ENCODE results near the gene SLC38A2. TPM values are rescaled to one million over a fixed set of nuclear protein-coding genes. Genes with fewer than 3 reads are reported as not detected.

The SLC38A2 gene
- total RNA-seq, 1 donor from 2014 or later, result 249 TPM

- Mint-ChIP-seq H3K9me3 (ENCODE audit: unreplicated experiment) (no peaks in the 10 kb centered on the region), H3K27me3 (ENCODE audit: unreplicated experiment) (peaks cover 3% of the 10 kb centered on the region), H3K4me1 (ENCODE audit: unreplicated experiment) (peaks cover 5% of the 10 kb centered on the region), H3K36me3 (ENCODE audit: low read depth, unreplicated experiment) (no peaks in the 10 kb centered on the region), H3K4me3 (ENCODE audit: unreplicated experiment) (no peak overlapping the region), H3K27ac (ENCODE audit: unreplicated experiment) (no peak overlapping the region)
- TF ChIP-seq, protein P1, sequence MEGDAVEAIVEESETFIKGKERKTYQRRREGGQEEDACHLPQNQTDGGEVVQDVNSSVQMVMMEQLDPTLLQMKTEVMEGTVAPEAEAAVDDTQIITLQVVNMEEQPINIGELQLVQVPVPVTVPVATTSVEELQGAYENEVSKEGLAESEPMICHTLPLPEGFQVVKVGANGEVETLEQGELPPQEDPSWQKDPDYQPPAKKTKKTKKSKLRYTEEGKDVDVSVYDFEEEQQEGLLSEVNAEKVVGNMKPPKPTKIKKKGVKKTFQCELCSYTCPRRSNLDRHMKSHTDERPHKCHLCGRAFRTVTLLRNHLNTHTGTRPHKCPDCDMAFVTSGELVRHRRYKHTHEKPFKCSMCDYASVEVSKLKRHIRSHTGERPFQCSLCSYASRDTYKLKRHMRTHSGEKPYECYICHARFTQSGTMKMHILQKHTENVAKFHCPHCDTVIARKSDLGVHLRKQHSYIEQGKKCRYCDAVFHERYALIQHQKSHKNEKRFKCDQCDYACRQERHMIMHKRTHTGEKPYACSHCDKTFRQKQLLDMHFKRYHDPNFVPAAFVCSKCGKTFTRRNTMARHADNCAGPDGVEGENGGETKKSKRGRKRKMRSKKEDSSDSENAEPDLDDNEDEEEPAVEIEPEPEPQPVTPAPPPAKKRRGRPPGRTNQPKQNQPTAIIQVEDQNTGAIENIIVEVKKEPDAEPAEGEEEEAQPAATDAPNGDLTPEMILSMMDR (IDR thresholded peaks at IDR 0.05; ENCODE audit: unreplicated experiment), result no peak
- no peak for DNase-seq (ENCODE audit: low spot score)
Observed at GRCh38 chr12:46379352-46379751, 6.8 kb upstream of the SLC38A2 start.

- Mint-ChIP-seq H3K4me1 (ENCODE audit: unreplicated experiment) (peaks cover 12% of the 10 kb centered on the region), H3K36me3 (ENCODE audit: low read depth, unreplicated experiment) (no peaks in the 10 kb centered on the region), H3K27me3 (ENCODE audit: unreplicated experiment) (peaks cover 7% of the 10 kb centered on the region), H3K9me3 (ENCODE audit: unreplicated experiment) (no peaks in the 10 kb centered on the region), H3K4me3 (ENCODE audit: unreplicated experiment) (no peak overlapping the region), H3K27ac (ENCODE audit: unreplicated experiment) (no peak overlapping the region)
- TF ChIP-seq, protein P1 (IDR thresholded peaks at IDR 0.05; ENCODE audit: unreplicated experiment), result no peak
- no peak for DNase-seq (ENCODE audit: low spot score)
Observed at GRCh38 chr12:46378530-46378929, 6.0 kb upstream of the SLC38A2 start.

- TF ChIP-seq, protein P1 (IDR thresholded peaks at IDR 0.05; ENCODE audit: unreplicated experiment), result no peak
- no peak for DNase-seq (ENCODE audit: low spot score)
- H3K27me3 Mint-ChIP-seq (ENCODE audit: unreplicated experiment), result peaks cover 12% of the 10 kb centered on the region
- peaks cover 13% of the 10 kb centered on the region for H3K4me1 Mint-ChIP-seq (ENCODE audit: unreplicated experiment)
- no peaks in the 10 kb centered on the region for H3K9me3 Mint-ChIP-seq (ENCODE audit: unreplicated experiment)
- H3K36me3 Mint-ChIP-seq (ENCODE audit: low read depth, unreplicated experiment), result peaks cover 3% of the 10 kb centered on the region
- no peak overlapping the region for H3K27ac Mint-ChIP-seq (ENCODE audit: unreplicated experiment)
- H3K4me3 Mint-ChIP-seq (ENCODE audit: unreplicated experiment), result no peak overlapping the region
Observed at GRCh38 chr12:46377678-46378077, 5.1 kb upstream of the SLC38A2 start.

- DNase-seq (ENCODE audit: low spot score), result no peak
- H3K4me3 Mint-ChIP-seq (ENCODE audit: unreplicated experiment), result no peak overlapping the region
- H3K4me1 Mint-ChIP-seq (ENCODE audit: unreplicated experiment), result peaks cover 14% of the 10 kb centered on the region
- H3K9me3 Mint-ChIP-seq (ENCODE audit: unreplicated experiment), result no peaks in the 10 kb centered on the region
- TF ChIP-seq, protein P1 (IDR thresholded peaks at IDR 0.05; ENCODE audit: unreplicated experiment), result no peak
- peaks cover 10% of the 10 kb centered on the region for H3K36me3 Mint-ChIP-seq (ENCODE audit: low read depth, unreplicated experiment)
- H3K27me3 Mint-ChIP-seq (ENCODE audit: unreplicated experiment), result peaks cover 14% of the 10 kb centered on the region
- no peak overlapping the region for H3K27ac Mint-ChIP-seq (ENCODE audit: unreplicated experiment)
Observed at GRCh38 chr12:46376579-46376978, 4.0 kb upstream of the SLC38A2 start.

- Mint-ChIP-seq H3K36me3 (ENCODE audit: low read depth, unreplicated experiment) (peaks cover 25% of the 10 kb centered on the region), H3K4me3 (ENCODE audit: unreplicated experiment) (no peak overlapping the region), H3K27ac (ENCODE audit: unreplicated experiment) (no peak overlapping the region), H3K4me1 (ENCODE audit: unreplicated experiment) (peaks cover 20% of the 10 kb centered on the region), H3K9me3 (ENCODE audit: unreplicated experiment) (no peaks in the 10 kb centered on the region), H3K27me3 (ENCODE audit: unreplicated experiment) (peaks cover 21% of the 10 kb centered on the region)
- TF ChIP-seq, protein P1 (IDR thresholded peaks at IDR 0.05; ENCODE audit: unreplicated experiment), result no peak
- no peak for DNase-seq (ENCODE audit: low spot score)
Observed at GRCh38 chr12:46374711-46375110, 2.1 kb upstream of the SLC38A2 start.

Measured in endothelial cell (in vitro differentiated cells).